Measurements from ENCODE around the gene SERINC3.

GRCh38 chr20:44533928-44534327 is 12.1 kb upstream of the SERINC3 start:
- no peak for TF ChIP-seq CTCF (IDR thresholded peaks at IDR 0.05; ENCODE audit: insufficient read depth, low read length)
- no peak for TF ChIP-seq POLR2AphosphoS5 (IDR thresholded peaks at IDR 0.05; ENCODE audit: low read depth)
